RWPE2 (cell line): ENCODE measurements around the gene NEB.

Experiments
- ATAC-seq: fragments of 200-7000 bp; cut with Tn5 transposase; 3 replicates; pipeline ENCODE4 v1.9.1; 2021; ENCODE audit warnings: low read depth
- DNase-seq: peaks from one replicate; pipeline ENCODE4 v3.0.0-alpha.2; 2020; ENCODE audit warnings: low spot score
- H3K27ac ChIP-seq: fragments of 450-650 bp; 2 replicates; pipeline ENCODE4 v1.5.1; 2017; ENCODE audit warnings: mild to moderate bottlenecking; ENCODE audit not compliant: poor library complexity, severe bottlenecking
- H3K27me3 ChIP-seq: fragments of 250-450 bp; sonication (Bioruptor Pico); 2 replicates; pipeline ENCODE4 v1.5.1; 2021; ENCODE audit warnings: mild to moderate bottlenecking, moderate library complexity; ENCODE audit not compliant: insufficient read depth, poor library complexity, severe bottlenecking
- H3K36me3 ChIP-seq: fragments of 250-450 bp; sonication (Bioruptor Pico); 2 replicates; pipeline ENCODE4 v1.5.1; 2020; ENCODE audit warnings: low read depth, mild to moderate bottlenecking, moderate library complexity
- H3K4me1 ChIP-seq: fragments of 250-450 bp; sonication (Bioruptor Pico); 2 replicates; pipeline ENCODE4 v1.5.1; 2021; ENCODE audit warnings: mild to moderate bottlenecking, moderate library complexity; ENCODE audit not compliant: insufficient read depth, poor library complexity, severe bottlenecking
- H3K4me3 ChIP-seq: fragments of 250-450 bp; sonication (Bioruptor Pico); 2 replicates; pipeline ENCODE4 v1.5.1; 2021; ENCODE audit warnings: mild to moderate bottlenecking, moderate library complexity; ENCODE audit not compliant: severe bottlenecking
- H3K9me3 ChIP-seq: fragments of 250-450 bp; sonication (Bioruptor Pico); 2 replicates; pipeline ENCODE4 v1.5.1; 2021; ENCODE audit warnings: mild to moderate bottlenecking, moderate library complexity; ENCODE audit not compliant: severe bottlenecking
- CTCF ChIP-seq: fragments of 450-650 bp; IDR thresholded peaks from one replicate; pipeline ENCODE4 v1.5.1; 2017; ENCODE audit warnings: mild to moderate bottlenecking, moderate library complexity; ENCODE audit not compliant: poor library complexity, severe bottlenecking

Gene NEB, protein sequence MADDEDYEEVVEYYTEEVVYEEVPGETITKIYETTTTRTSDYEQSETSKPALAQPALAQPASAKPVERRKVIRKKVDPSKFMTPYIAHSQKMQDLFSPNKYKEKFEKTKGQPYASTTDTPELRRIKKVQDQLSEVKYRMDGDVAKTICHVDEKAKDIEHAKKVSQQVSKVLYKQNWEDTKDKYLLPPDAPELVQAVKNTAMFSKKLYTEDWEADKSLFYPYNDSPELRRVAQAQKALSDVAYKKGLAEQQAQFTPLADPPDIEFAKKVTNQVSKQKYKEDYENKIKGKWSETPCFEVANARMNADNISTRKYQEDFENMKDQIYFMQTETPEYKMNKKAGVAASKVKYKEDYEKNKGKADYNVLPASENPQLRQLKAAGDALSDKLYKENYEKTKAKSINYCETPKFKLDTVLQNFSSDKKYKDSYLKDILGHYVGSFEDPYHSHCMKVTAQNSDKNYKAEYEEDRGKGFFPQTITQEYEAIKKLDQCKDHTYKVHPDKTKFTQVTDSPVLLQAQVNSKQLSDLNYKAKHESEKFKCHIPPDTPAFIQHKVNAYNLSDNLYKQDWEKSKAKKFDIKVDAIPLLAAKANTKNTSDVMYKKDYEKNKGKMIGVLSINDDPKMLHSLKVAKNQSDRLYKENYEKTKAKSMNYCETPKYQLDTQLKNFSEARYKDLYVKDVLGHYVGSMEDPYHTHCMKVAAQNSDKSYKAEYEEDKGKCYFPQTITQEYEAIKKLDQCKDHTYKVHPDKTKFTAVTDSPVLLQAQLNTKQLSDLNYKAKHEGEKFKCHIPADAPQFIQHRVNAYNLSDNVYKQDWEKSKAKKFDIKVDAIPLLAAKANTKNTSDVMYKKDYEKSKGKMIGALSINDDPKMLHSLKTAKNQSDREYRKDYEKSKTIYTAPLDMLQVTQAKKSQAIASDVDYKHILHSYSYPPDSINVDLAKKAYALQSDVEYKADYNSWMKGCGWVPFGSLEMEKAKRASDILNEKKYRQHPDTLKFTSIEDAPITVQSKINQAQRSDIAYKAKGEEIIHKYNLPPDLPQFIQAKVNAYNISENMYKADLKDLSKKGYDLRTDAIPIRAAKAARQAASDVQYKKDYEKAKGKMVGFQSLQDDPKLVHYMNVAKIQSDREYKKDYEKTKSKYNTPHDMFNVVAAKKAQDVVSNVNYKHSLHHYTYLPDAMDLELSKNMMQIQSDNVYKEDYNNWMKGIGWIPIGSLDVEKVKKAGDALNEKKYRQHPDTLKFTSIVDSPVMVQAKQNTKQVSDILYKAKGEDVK (N-terminal part only)

GRCh38 chr2:151733771-151734672 lies at the start of gene NEB:
Gene NEB, minus strand, starts transcription at chr2:151734476. Its CDS starts 1,320 bp downstream, at chr2:151733156.
- Histone ChIP-seq H3K9me3 (no peaks in the 10 kb centered on the region), H3K4me3 (no peak within 1 kb of the TSS), H3K27ac (no peak within 1 kb of the TSS), H3K27me3 (peaks cover 10% of the 10 kb centered on the region), H3K36me3 (no peaks in the 10 kb centered on the region), H3K4me1 (no peaks in the 10 kb centered on the region)
- DNase-seq (no peak), ATAC-seq (no peak)
- no peak for TF ChIP-seq CTCF

- no peak for ATAC-seq
Observed at GRCh38 chr2:151783133-151783520, 48.9 kb upstream of the NEB start.

GRCh38 chr2:151782378-151783132 lies 48.3 kb upstream of the NEB start:
- Histone ChIP-seq H3K27ac (no peak overlapping the region), H3K4me1 (no peaks in the 10 kb centered on the region), H3K9me3 (peaks cover 2% of the 10 kb centered on the region), H3K36me3 (no peaks in the 10 kb centered on the region), H3K4me3 (no peak overlapping the region), H3K27me3 (no peaks in the 10 kb centered on the region)
- no peak for TF ChIP-seq CTCF
- ATAC-seq (no peak), DNase-seq (no peak)

More at GRCh38 chr2:151783133-151783520, 48.9 kb upstream of the NEB start:
- H3K9me3 ChIP-seq = peaks cover 2% of the 10 kb centered on the region
- no peaks in the 10 kb centered on the region for H3K27me3 ChIP-seq
- no peak overlapping the region for H3K27ac ChIP-seq
- H3K4me3 ChIP-seq = no peak overlapping the region
- no peak for TF ChIP-seq CTCF
- no peaks in the 10 kb centered on the region for H3K4me1 ChIP-seq
- no peak for DNase-seq
- no peaks in the 10 kb centered on the region for H3K36me3 ChIP-seq

DNA sequence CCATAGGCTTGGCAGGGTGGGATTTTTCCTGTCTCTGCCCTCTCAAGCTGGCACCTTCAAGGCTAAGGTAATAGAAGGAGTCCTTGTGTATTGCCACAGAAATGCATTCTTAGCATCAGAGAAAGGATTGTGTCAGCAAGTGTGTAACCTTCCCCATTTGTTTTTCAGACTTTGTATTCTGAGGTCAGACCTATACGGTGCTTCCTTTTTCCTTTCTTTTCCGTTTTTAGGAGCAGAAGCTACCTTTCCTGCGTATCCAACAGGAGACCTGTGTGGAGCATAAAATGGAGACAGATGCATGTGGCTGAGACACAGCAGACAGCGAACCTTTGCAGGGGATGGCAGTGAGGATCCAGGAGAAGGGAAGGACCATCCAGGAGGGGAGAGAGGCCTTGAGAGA lies 47.4 kb upstream of the NEB start:
- Histone ChIP-seq H3K27me3 (no peaks in the 10 kb centered on the region), H3K4me1 (no peaks in the 10 kb centered on the region), H3K36me3 (no peaks in the 10 kb centered on the region), H3K9me3 (no peaks in the 10 kb centered on the region), H3K27ac (no peak overlapping the region), H3K4me3 (no peak overlapping the region)
- ATAC-seq = no peak
- DNase-seq = no peak
- TF ChIP-seq CTCF = no peak
